Endothelial cell of umbilical vein (primary cell): Measurements from ENCODE around the gene CXCR6. TPM values are rescaled to one million over a fixed set of nuclear protein-coding genes. Genes with fewer than 3 reads are reported as not detected.

Experiments
- BruUV-seq: library from RNA; stranded (reverse); fragments of 400-500 nt; replicated peaks from 2 replicates; lab custom pipeline; 2021; lab: Mats Ljungman, UMichigan
- CTCF ChIA-PET: fragments of 300-600, 350-600 bp; sonication (Branson Sonifier 250); formaldehyde crosslinking; loops from one replicate; lab custom pipeline; 2021; ENCODE audit warnings: antibody characterized with exemption, inconsistent platforms; lab: Charles Lee
- POLR2A ChIA-PET: fragments of 300-600, 350-600 bp; sonication (Branson Sonifier 250); formaldehyde crosslinking; loops from one replicate; lab custom pipeline; 2021; ENCODE audit warnings: antibody characterized with exemption, inconsistent platforms; lab: Charles Lee
- DNase-seq: peaks from one replicate; pipeline ENCODE4 v3.0.0-alpha.2; 2011; ENCODE audit warnings: low read depth, low spot score
- FAIRE-seq: peaks from 2 replicates; lab custom pipeline; 2011; peaks lifted over from hg19 to GRCh38; lab: Jason Lieb, UNC
- H2AFZ ChIP-seq: 2 replicates; pipeline ENCODE4 v1.6.0; 2012; ENCODE audit warnings: low read depth, low read length, control low read depth, inconsistent platforms
- H3K27ac ChIP-seq: 2 replicates; pipeline ENCODE4 v1.5.1; 2011; ENCODE audit warnings: low read depth, mild to moderate bottlenecking, control low read depth, low read length, moderate library complexity; ENCODE audit not compliant: insufficient read depth
- H3K27me3 ChIP-seq, 2 experiments: 2 replicates each; pipeline versions ENCODE4 v1.6.0 to v1.6.1; 2011; ENCODE audit warnings: low read length in 2 of 2, mixed read lengths in 1 of 2; ENCODE audit not compliant: control insufficient read depth in 2 of 2, insufficient read depth in 2 of 2
- H3K36me3 ChIP-seq, 2 experiments: 2 replicates in 1 of 2; 3 replicates in 1 of 2; pipeline ENCODE4 v1.5.1; 2011; ENCODE audit warnings: low read length in 2 of 2, mild to moderate bottlenecking in 1 of 2, moderate library complexity in 1 of 2; ENCODE audit not compliant: control insufficient read depth in 2 of 2, insufficient read depth in 2 of 2; ENCODE audit errors: extremely low read depth in 1 of 2
- H3K4me1 ChIP-seq: 3 replicates; pipeline ENCODE4 v1.5.1; 2011; ENCODE audit warnings: mild to moderate bottlenecking, low read length; ENCODE audit not compliant: control insufficient read depth, insufficient read depth; ENCODE audit errors: extremely low read depth
- H3K4me2 ChIP-seq: 2 replicates; pipeline ENCODE4 v1.6.1; 2011; ENCODE audit warnings: low read length, control low read depth, mixed read lengths; ENCODE audit not compliant: insufficient read depth
- H3K4me3 ChIP-seq, 3 experiments: fragments of 200-600 bp in 1 of 3; sonication (generic), shearing (Covaris generic) in 1 of 3; replicated peaks in 1 of 3; 2 replicates each; pipeline ENCODE4 v1.5.1; 2011 to 2016; ENCODE audit warnings: control low read depth in 3 of 3, low read length in 3 of 3, mild to moderate bottlenecking in 2 of 3, inconsistent platforms in 1 of 3, low read depth in 1 of 3, moderate library complexity in 1 of 3; ENCODE audit not compliant: insufficient read depth in 1 of 3
- H3K79me2 ChIP-seq: 2 replicates; pipeline ENCODE4 v1.6.0; 2012; ENCODE audit warnings: low read length, inconsistent platforms; ENCODE audit not compliant: control insufficient read depth, insufficient read depth
- H3K9ac ChIP-seq: replicated peaks from 2 replicates; pipeline ENCODE3; 2011; ENCODE audit warnings: low read length, control low read depth; ENCODE audit not compliant: insufficient read depth; ENCODE audit errors: extremely low read depth
- H3K9me1 ChIP-seq: replicated peaks from 3 replicates; pipeline ENCODE4 v1.6.0; 2011; ENCODE audit warnings: mild to moderate bottlenecking, low read length; ENCODE audit not compliant: control insufficient read depth, insufficient read depth; ENCODE audit errors: extremely low read depth
- H3K9me3 ChIP-seq: replicated peaks from 2 replicates; pipeline ENCODE4 v1.5.1; 2012; ENCODE audit warnings: low read length, inconsistent platforms; ENCODE audit not compliant: control insufficient read depth, insufficient read depth
- H4K20me1 ChIP-seq: replicated peaks from 2 replicates; pipeline ENCODE3; 2011; ENCODE audit warnings: mild to moderate bottlenecking, low read length; ENCODE audit not compliant: control insufficient read depth, insufficient read depth; ENCODE audit errors: extremely low read depth
- EZH2 ChIP-seq: IDR thresholded peaks from 2 replicates; pipeline ENCODE4 v1.6.1; 2012; ENCODE audit warnings: borderline replicate concordance, low read depth, mild to moderate bottlenecking, moderate library complexity, low read length, inconsistent platforms; ENCODE audit not compliant: severe bottlenecking
- FOS ChIP-seq: IDR thresholded peaks from 2 replicates; pipeline ENCODE4 v1.6.1; 2011; ENCODE audit warnings: mild to moderate bottlenecking, low read length, moderate library complexity, borderline replicate concordance; ENCODE audit not compliant: insufficient read depth
- GATA2 ChIP-seq: IDR thresholded peaks from 2 replicates; pipeline ENCODE4 v1.7.0; 2011; ENCODE audit warnings: low read depth, mild to moderate bottlenecking, moderate library complexity, mixed read lengths, low read length; ENCODE audit not compliant: insufficient read length, insufficient read depth
- MYC ChIP-seq: IDR thresholded peaks from one replicate; pipeline ENCODE4 v1.6.1; 2011; ENCODE audit warnings: mild to moderate bottlenecking, low read depth, low read length
- POLR2A ChIP-seq: IDR thresholded peaks from 2 replicates; pipeline ENCODE4 v1.6.1; 2012; ENCODE audit warnings: low read depth, mild to moderate bottlenecking, control low read depth, low read length
- POLR2AphosphoS5 ChIP-seq: IDR thresholded peaks from 2 replicates; pipeline ENCODE4 v1.6.1; 2012; ENCODE audit warnings: low read depth, mild to moderate bottlenecking, control low read depth, low read length, moderate library complexity; ENCODE audit not compliant: insufficient read depth
- dilution Hi-C: fragments of 300-500 bp; cut with MboI; formaldehyde crosslinking; loops from one replicate; pipeline ENCODE4 v1.15.0; 2019; ENCODE audit warnings: low sequenced_read_pairs; ENCODE audit not compliant: extremely low pct_ligation_motif_present
- intact Hi-C: fragments of 100-400 bp; cut with micrococcal nuclease; formaldehyde crosslinking; loops from one replicate; pipeline ENCODE4 v1.10.0; 2022
- polyA plus RNA-seq, 4 experiments: library from polyadenylated mRNA; depleted of rRNA in 3 of 4; stranded (reverse) in 3 of 4; unstranded in 1 of 4; fragments of >200 nt; gene quantifications; 2 replicates each; pipeline versions ENCODE4 v1.2.1 to v1.2.3, GENCODE V29; 2011 to 2012; ENCODE audit warnings: missing spikeins in 1 of 4
- total RNA-seq: library from RNA; stranded (reverse); gene quantifications from 2 replicates; pipeline ENCODE4 v1.2.3, GENCODE V29; 2021
- TF ChIP-seq, protein P1 (sequence below): IDR thresholded peaks from 2 replicates; pipeline ENCODE4 v1.6.1; 2011; ENCODE audit not compliant: insufficient read depth, insufficient read length
- TF ChIP-seq, protein P2 (sequence below), 2 donors: IDR thresholded peaks; 1 replicate in 1 of 2; 2 replicates in 1 of 2; pipeline ENCODE4 v1.5.1; 2011; ENCODE audit warnings: low read length in 2 of 2, mild to moderate bottlenecking in 2 of 2, moderate library complexity in 2 of 2, control low read depth in 1 of 2, inconsistent platforms in 1 of 2, low read depth in 1 of 2; ENCODE audit not compliant: insufficient read depth in 1 of 2; ENCODE audit errors: extremely low read depth in 1 of 2

The CXCR6 gene
- total and polyA plus RNA-seq, 2 donors (not counting 3 experiments of a cell fraction or from before 2014, with no cell fraction given): not detected

DNA sequence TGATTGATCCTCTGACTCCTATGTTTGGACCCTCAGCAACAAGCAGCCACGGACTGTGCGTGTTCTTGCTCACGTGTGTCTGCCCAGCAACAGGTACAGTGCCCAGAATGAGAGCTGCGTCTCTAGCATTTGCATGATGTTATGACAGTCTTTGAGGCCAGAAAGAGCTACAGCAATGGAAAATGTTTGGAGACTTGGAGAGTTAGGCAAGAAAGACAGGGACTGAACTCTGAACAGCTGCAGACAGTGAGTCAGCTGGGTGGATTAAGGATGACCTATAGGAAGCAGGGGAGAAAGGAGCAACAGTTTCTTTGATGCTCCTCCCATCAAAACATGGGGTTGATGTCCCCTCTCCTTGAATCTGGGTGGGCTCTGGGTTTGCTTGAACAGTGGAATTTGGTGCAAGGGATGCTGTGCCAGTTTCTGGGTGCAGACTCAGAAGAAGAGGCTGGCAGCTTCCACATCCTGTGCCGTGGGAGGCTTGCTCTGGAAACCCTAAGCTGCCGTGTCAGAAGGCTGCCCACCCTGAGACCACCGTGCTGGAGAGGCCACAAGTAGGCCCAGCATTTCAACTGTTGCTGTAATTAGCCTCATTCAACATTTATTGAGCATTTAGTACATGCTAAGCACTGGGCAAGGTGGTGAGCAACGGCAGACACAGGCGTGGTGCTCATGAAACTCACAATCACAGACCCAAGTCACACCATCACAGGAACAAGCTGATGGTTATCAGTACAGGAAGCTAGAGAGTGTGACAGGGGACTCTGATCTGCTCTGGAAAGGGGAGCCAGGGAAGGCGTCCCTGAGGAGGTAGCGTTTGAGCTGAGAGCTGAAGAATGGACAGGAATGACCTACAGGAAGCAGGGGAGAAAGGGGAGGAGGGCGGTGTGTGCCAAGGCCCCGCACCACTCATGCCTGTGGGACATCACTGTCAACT, 35.2 kb upstream of the CXCR6 start:
- Histone ChIP-seq H3K27me3 (no peaks in the 10 kb centered on the region), H4K20me1 (no peaks in the 10 kb centered on the region), H3K36me3 (no peaks in the 10 kb centered on the region), H3K4me3 (no peak overlapping the region), H2AFZ (no peak overlapping the region), H3K4me1 (no peaks in the 10 kb centered on the region), H3K9ac (no peak overlapping the region), H3K9me1 (no peaks in the 10 kb centered on the region), H3K4me2 (no peak overlapping the region), H3K9me3 (no peaks in the 10 kb centered on the region), H3K79me2 (no peaks in the 10 kb centered on the region), H3K27ac (no peak overlapping the region)
- dilution Hi-C loops (no loop called here), intact Hi-C loops (loop anchor here (5.0 kb wide), 1 partner anchor 396 kb away; no protein-coding TSS in a partner anchor)
- no TSS peak for BruUV-seq
- CTCF ChIA-PET: interaction anchor here (1.0 to 3.5 kb wide), 4 partner anchors 31 to 397 kb away, joined by 3 to 22 read pairs (median 6); no protein-coding TSS in a partner anchor
- POLR2A ChIA-PET: no interaction called here
- DNase-seq (no peak), FAIRE-seq (no peak)
- TF ChIP-seq, protein P1, sequence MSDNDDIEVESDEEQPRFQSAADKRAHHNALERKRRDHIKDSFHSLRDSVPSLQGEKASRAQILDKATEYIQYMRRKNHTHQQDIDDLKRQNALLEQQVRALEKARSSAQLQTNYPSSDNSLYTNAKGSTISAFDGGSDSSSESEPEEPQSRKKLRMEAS: no peak
- no peak for TF ChIP-seq GATA2
- TF ChIP-seq, protein P2, sequence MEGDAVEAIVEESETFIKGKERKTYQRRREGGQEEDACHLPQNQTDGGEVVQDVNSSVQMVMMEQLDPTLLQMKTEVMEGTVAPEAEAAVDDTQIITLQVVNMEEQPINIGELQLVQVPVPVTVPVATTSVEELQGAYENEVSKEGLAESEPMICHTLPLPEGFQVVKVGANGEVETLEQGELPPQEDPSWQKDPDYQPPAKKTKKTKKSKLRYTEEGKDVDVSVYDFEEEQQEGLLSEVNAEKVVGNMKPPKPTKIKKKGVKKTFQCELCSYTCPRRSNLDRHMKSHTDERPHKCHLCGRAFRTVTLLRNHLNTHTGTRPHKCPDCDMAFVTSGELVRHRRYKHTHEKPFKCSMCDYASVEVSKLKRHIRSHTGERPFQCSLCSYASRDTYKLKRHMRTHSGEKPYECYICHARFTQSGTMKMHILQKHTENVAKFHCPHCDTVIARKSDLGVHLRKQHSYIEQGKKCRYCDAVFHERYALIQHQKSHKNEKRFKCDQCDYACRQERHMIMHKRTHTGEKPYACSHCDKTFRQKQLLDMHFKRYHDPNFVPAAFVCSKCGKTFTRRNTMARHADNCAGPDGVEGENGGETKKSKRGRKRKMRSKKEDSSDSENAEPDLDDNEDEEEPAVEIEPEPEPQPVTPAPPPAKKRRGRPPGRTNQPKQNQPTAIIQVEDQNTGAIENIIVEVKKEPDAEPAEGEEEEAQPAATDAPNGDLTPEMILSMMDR (IDR thresholded peaks at IDR 0.05; ENCODE audit: extremely low read depth in 1 of 2, insufficient read depth in 1 of 2, low read depth in 1 of 2, low read length in 2 of 2): no peak
- no peak for TF ChIP-seq MYC
- TF ChIP-seq POLR2A: no peak
- TF ChIP-seq EZH2: no peak
- TF ChIP-seq FOS: no peak
- no peak for TF ChIP-seq POLR2AphosphoS5
